ENCODE results near the gene HERC2. TPM values are rescaled to one million over a fixed set of nuclear protein-coding genes. Genes with fewer than 3 reads are reported as not detected.
A peak's percentile ranks its signal among the peaks of the same experiment; 100 is the strongest.

Gene HERC2
- total and polyA plus RNA-seq, 4 donors: 14.6 to 45.4 (median 26.6) TPM

DNA sequence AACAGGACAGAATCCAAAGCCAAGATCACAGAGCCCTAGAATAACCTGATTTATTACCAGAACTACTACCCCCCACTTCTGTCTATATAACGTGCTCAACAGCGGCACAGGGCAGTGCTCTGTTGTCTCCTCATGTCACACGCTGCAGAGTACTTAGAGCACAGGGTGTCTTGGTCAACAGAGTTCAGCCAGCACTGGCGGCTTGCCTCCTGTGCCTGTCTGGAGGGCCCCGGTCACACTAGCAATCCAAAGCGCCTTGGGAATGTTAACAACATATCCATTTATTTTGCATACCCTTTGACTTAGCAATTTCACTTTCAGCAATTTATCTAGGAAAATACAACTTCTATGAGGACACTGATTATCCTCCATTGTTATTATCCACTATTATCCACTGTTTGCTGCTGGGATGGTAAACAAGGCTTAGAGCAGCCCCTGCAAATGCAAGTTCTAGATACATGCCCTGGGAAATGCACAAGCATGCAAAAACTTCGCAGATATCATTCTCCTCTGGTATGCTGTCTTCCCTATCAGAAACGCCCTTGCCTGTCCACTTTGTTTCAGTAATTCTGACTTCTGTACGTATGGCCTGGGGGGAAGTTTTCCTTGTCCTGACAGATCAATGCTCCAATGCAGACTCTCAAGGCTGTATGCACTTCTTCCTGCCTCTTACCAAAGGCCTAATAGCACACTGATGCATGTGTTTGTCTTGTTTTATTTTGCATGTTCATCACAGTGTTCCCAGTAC, 136.7 kb downstream of the HERC2 start:
- no peaks in the 10 kb centered on the region for H3K4me1 ChIP-seq (ENCODE audit: control insufficient read depth in 4 of 4, insufficient read depth in 4 of 4, low read length in 3 of 4)
- no peak overlapping the region for H3K27ac ChIP-seq (ENCODE audit: low read depth in 1 of 2, low read length in 2 of 2)
- peaks cover 4 to 45% (median 22%) of the 10 kb centered on the region in 4 donors for H3K36me3 ChIP-seq (ENCODE audit: control insufficient read depth in 4 of 4, insufficient read depth in 3 of 4, low read depth in 1 of 4, low read length in 3 of 4)
- H3K9ac ChIP-seq (ENCODE audit: low read depth in 1 of 2, low read length in 2 of 2): no peak overlapping the region
- WGBS: 92% methylated on average over 9 of the region's 9 CpGs
- H3K27me3 ChIP-seq (ENCODE audit: control insufficient read depth in 4 of 4, insufficient read depth in 4 of 4, low read length in 3 of 4): no peaks in the 10 kb centered on the region
- no peak for DNase-seq (ENCODE audit: low spot score)
- no peak overlapping the region for H3K4me3 ChIP-seq (ENCODE audit: low read depth in 1 of 3, low read length in 3 of 3)
- no peak for TF ChIP-seq FOXA1 (IDR thresholded peaks at IDR 0.05)
- TF ChIP-seq RXRA (IDR thresholded peaks at IDR 0.05): peak; percentile 11 to 15
- TF ChIP-seq, protein P1, sequence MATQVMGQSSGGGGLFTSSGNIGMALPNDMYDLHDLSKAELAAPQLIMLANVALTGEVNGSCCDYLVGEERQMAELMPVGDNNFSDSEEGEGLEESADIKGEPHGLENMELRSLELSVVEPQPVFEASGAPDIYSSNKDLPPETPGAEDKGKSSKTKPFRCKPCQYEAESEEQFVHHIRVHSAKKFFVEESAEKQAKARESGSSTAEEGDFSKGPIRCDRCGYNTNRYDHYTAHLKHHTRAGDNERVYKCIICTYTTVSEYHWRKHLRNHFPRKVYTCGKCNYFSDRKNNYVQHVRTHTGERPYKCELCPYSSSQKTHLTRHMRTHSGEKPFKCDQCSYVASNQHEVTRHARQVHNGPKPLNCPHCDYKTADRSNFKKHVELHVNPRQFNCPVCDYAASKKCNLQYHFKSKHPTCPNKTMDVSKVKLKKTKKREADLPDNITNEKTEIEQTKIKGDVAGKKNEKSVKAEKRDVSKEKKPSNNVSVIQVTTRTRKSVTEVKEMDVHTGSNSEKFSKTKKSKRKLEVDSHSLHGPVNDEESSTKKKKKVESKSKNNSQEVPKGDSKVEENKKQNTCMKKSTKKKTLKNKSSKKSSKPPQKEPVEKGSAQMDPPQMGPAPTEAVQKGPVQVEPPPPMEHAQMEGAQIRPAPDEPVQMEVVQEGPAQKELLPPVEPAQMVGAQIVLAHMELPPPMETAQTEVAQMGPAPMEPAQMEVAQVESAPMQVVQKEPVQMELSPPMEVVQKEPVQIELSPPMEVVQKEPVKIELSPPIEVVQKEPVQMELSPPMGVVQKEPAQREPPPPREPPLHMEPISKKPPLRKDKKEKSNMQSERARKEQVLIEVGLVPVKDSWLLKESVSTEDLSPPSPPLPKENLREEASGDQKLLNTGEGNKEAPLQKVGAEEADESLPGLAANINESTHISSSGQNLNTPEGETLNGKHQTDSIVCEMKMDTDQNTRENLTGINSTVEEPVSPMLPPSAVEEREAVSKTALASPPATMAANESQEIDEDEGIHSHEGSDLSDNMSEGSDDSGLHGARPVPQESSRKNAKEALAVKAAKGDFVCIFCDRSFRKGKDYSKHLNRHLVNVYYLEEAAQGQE (IDR thresholded peaks at IDR 0.05): no peak
- H3K9me3 ChIP-seq (ENCODE audit: control insufficient read depth in 4 of 4, low read length in 3 of 4): no peaks in the 10 kb centered on the region

DNA sequence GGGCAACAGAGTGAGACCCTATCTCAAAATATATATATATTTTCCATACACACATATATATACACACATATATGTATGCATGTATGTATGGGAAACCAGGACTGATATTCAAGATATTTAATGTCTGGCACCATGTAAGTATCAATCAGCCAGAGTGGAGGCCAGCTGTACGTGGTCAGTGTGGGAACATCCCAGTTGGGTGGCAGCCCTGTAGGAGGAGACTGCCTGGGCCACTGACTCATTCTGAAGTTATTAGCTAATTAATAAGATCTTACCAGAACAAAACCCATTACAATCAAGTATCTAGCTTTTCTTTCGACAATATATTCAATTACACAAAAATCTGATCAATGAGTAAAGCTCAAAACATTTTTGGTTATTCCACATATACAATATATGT, 137.8 kb downstream of the HERC2 start:
- peaks cover 4 to 46% (median 23%) of the 10 kb centered on the region in 4 donors for H3K36me3 ChIP-seq (ENCODE audit: control insufficient read depth in 4 of 4, insufficient read depth in 3 of 4, low read depth in 1 of 4, low read length in 3 of 4)
- DNase-seq (ENCODE audit: low spot score): no peak
- 97% methylated on average over 2 of the region's 2 CpGs for WGBS

More for the DNA sequence above, 137.8 kb downstream of the HERC2 start:
- TF ChIP-seq YY1 (IDR thresholded peaks at IDR 0.05) (no peak), TAF1 (conservative IDR thresholded peaks at IDR 0.05) (no peak), RAD21 (IDR thresholded peaks at IDR 0.05) (no peak), ZBTB33 (IDR thresholded peaks at IDR 0.05) (no peak), GABPA (IDR thresholded peaks at IDR 0.05 in 1 of 2, conservative IDR thresholded peaks at IDR 0.05 in 1 of 2) (no peak), FOXA2 (IDR thresholded peaks at IDR 0.05) (no peak), FOXA1 (IDR thresholded peaks at IDR 0.05) (no peak), HNF4G (IDR thresholded peaks at IDR 0.05) (no peak), JUND (IDR thresholded peaks at IDR 0.05) (no peak)
- TF ChIP-seq, protein P1 (IDR thresholded peaks at IDR 0.05): no peak
- TF ChIP-seq, protein P2, sequence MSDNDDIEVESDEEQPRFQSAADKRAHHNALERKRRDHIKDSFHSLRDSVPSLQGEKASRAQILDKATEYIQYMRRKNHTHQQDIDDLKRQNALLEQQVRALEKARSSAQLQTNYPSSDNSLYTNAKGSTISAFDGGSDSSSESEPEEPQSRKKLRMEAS (IDR thresholded peaks at IDR 0.05): no peak
- Histone ChIP-seq H3K27ac (ENCODE audit: low read depth in 1 of 2, low read length in 2 of 2) (no peak overlapping the region), H3K9me3 (ENCODE audit: control insufficient read depth in 4 of 4, low read length in 3 of 4) (no peaks in the 10 kb centered on the region), H3K27me3 (ENCODE audit: control insufficient read depth in 4 of 4, insufficient read depth in 4 of 4, low read length in 3 of 4) (no peaks in the 10 kb centered on the region), H3K4me3 (ENCODE audit: low read depth in 1 of 3, low read length in 3 of 3) (no peak overlapping the region), H3K9ac (ENCODE audit: low read depth in 1 of 2, low read length in 2 of 2) (no peak overlapping the region), H3K4me1 (ENCODE audit: control insufficient read depth in 4 of 4, insufficient read depth in 4 of 4, low read length in 3 of 4) (no peaks in the 10 kb centered on the region)
